ENCODE measurements around the gene POC1A.

The POC1A gene

DNA sequence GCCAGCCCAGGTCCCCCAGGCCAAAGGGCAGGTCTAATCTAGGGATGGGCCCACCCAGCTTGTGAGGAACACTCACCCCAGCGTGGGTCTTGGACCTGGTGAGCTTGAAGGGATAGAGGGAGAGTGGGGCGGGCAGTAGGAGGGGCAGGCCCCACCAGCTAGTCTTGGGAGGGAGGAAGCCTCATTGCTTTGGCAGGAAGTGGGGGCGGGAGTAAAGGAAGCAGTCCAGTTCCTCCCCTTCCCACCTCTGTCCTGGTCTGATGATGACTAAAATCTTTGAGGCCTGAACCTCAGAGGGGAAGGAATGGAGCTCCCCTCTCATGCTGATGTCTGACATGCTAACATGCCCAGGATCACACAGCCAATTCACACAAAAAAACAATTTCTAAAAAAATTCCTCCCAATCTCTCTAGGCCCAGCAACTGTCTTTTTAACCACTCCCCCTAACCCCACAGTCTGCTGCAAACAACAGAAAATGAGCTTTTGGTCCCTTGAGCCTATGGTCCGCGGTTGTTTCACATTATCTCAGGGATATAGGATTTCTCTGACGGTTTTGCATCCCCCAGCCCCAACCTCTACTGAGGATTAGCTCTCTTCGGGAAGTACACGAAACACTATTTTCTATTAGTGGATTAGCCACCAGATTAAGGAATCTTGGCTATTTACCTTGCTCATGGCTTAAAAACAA lies 67.1 kb downstream of the POC1A start:
- no peak for DNase-seq (ENCODE audit: low read depth in 3 of 3, low spot score in 1 of 3)

- DNase-seq (ENCODE audit: low read depth in 3 of 3, low spot score in 1 of 3): no peak
These were observed 67.8 kb downstream of the POC1A start for GRCh38 chr3:52086461-52086860.

- no peak for DNase-seq (ENCODE audit: low read depth in 3 of 3, low spot score in 1 of 3)
These were observed 68.4 kb downstream of the POC1A start for GRCh38 chr3:52085681-52086282.

- DNase-seq (ENCODE audit: low read depth in 3 of 3, low spot score in 1 of 3): no peak
These were observed 69.1 kb downstream of the POC1A start for GRCh38 chr3:52084954-52085680.

DNA sequence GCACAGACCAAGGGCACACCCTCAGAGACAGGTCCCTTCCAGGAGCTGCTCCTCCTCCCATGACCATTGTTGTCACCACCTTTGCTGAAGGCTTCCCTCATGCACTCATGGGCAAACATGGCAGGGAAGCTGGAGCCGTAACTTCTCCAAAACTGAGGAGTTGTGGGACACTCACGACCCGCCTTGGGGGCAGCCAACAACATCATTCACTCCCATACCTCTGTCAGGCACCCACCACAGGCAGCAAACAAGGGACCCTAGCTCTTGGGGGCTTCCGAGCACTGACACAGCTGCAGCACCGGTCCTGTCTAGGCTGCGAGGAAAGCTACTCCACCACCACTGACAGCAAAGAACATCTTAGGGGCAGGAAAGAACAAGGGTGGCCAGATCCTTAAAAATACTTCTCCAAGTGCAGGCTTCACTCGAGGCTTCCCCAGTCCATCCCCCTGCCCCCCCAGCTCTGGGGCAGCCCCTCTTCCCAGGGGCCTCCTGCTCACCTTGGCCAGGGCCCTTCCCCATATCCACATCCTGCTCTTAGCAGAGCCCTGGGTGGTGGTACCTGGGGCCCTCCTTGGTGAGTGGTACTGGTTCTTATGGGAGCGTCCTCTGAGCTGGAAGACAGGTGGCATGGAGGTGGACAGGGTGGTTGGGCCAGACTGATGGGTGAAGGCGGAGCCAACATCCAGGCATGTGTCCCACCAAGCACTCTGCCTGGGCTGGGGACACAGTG lies 69.8 kb downstream of the POC1A start:
- no peak for DNase-seq (ENCODE audit: low read depth in 3 of 3, low spot score in 1 of 3)

DNA sequence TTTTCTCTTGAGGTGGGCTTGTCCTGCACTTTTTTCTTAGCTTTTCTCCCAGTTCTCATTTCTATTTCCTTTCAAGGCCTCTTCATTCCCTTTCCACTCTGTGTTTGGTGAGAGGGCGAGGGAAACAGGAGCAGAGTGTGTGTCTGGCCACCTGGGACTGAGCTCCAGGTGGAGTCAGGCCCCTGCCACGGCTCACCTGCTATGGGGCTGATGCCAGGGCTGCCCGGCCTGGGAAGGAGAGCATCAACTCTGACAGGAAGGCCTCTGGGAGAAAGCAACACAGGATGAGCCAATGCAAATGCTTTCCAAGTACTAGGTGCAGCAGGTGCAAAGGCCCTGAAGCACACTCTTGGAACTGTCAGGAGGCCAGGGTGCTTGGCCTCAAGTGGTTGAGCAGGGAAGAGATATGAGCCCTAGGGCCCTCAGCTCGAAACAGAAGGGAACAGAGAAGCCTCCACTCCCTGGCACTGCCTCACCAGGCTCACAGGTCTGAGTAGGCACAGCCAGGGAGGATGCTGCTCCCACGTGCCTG lies 70.6 kb downstream of the POC1A start:
- no peak for DNase-seq (ENCODE audit: low read depth in 3 of 3, low spot score in 1 of 3)

- DNase-seq (ENCODE audit: low read depth in 3 of 3, low spot score in 1 of 3): no peak
These were observed 71.3 kb downstream of the POC1A start for GRCh38 chr3:52082951-52083350.

DNA sequence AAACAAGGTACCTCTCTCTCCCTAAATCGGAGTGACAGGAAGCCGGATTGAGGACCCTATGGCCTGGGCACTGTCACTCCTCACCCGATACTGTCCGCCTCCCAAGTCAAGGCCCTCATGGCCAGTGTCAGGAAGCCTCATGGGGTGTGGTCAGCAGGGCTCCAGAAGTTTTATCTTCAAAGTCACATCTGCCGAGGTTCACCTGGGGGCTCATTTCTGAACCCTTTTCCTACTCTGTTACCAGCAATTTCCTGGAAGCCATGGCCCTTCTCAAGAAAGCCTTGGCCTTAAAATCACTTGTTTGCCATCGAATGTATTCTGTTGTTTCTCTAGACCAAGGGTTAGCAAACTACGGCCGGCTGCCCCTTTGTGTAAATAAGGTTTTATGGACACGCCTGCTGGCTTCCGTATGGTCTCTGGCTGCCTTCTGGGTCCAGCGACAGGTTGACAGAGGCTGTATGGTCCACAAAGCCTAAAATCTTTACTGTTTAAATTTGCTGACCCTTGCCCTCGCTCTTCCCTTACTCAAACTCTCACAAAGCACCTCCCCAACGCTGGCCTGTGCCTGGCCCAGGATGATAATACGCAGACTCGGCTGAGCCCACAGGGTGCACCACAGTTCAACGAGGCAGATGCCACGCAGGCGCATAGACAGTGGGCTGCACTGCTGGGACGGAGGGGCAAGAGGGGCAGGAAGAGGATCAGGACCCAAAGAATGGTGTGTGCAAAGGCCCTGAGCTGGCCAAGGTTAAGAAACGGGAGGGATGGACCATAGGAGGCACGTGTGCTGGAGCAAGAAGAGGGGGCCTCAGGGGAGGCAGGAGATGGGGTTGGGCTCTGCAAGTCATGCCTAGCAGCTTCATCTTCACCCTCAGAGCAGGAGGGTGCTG lies 73.1 kb downstream of the POC1A start:
- no peak for DNase-seq (ENCODE audit: low read depth in 3 of 3, low spot score in 1 of 3)

DNA sequence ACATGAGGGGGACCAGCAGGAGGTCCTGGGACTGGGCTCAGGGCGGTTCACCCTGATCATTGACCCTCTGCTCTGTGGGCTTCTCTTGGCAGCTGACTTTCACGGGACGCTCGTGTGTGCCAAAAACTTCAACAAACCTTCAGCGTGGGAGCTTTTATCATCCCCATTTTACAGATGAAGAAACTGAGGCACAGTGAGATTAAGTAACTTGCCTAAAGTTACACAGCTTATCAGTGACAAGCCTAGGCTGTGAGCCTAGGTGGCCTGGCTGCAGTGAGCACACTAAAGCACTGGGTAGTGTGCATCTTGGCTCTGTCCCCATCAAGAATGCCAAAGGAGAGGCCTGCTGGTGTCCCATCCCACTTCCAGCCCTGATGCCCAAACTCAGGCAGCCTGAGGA lies 74.3 kb downstream of the POC1A start:
- no peak for DNase-seq (ENCODE audit: low read depth in 3 of 3, low spot score in 1 of 3)

DNA sequence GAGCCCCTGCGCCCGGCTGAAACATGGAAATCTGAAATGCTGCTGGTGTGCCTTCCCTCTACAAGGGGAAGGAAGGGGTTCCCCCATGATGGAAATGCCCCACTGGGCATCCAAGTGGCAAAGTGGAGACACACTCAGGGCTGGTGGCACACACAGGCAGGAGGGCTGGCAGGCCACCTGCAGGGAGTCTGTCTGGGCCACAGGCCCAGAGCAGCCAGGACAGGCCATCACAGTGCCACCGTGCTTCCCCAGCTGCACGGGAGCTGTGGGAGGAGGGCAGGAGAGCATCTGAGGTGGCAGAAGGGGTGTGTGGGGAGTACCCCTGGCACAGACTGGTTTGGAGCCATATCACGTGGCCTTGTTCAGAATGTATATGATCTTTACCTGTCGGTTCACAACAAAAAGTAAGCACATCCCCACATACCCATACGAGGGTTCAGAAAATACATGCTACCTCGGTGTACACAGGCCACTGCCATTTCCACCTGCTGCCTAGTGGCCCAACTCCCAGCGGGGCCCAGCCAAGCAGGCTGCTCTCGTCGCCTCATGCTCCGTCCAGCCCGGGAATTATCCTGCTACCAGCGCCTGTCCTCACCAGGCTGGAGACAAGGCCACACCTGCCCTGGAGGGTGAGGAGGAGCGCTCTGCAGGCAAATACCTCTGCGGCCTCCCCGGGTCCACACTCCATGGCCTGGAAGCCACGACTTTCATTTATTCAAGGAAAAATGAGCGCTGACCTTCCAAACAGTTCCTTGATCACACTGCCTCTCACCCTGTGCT lies 75.3 kb downstream of the POC1A start:
- no peak for DNase-seq (ENCODE audit: low read depth in 3 of 3, low spot score in 1 of 3)

GRCh38 chr3:52077925-52078324 lies 76.3 kb downstream of the POC1A start:
- DNase-seq (ENCODE audit: low read depth in 3 of 3, low spot score in 1 of 3): no peak

- no peak for DNase-seq (ENCODE audit: low read depth in 3 of 3, low spot score in 1 of 3)
These were observed 77.1 kb downstream of the POC1A start for GRCh38 chr3:52076896-52077780.

- no peak for DNase-seq (ENCODE audit: low read depth in 3 of 3, low spot score in 1 of 3)
These were observed 80.7 kb downstream of the POC1A start for GRCh38 chr3:52073490-52073889.

- no peak for DNase-seq (ENCODE audit: low read depth in 3 of 3, low spot score in 1 of 3)
These were observed 81.8 kb downstream of the POC1A start for GRCh38 chr3:52072471-52072870.

GRCh38 chr3:52072020-52072419 lies 82.2 kb downstream of the POC1A start:
- DNase-seq (ENCODE audit: low read depth in 3 of 3, low spot score in 1 of 3): no peak

DNA sequence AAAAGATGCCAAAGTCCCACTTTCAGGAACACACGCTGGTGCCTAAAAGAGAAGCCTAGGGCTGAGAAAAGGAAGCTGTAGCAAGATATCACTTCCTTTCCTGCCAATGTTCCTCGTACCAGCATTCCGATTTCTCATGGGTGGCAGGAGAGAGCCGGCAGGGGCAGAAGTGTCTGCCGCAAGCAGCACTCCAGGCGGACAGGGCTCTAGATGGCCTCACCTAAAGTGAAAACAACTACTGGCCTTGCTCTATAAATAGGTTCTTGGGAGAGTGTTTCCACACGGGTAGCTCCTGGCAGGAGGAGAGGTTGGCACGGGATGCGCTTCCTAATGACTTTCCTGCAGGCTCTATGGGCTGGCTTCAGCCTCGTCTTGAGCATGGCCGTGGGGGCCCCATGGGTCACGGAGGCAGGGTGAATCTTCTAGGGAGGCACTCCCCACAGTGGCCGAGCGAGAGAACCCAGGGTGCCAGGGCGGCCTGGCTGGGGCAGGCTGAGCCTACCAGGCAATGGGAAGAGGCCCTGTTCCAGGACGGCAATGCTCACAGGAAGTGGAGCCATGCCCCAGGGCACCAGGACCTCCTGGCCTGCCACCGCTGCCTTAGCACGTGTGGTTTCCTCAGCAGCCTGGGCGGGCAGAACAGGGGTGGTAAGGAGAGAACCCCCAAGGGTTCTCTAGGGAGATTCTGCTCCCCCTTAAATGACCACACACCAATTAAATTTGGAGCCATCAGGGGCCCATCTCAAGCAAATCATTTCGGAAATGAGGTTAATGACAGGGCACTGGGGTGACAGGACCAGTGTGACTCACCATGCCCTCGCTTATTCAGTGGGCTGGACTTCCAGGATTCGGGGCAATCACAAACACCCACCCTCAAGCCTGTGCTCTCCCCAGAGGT lies 83.2 kb downstream of the POC1A start:
- no peak for DNase-seq (ENCODE audit: low read depth in 3 of 3, low spot score in 1 of 3)

DNA sequence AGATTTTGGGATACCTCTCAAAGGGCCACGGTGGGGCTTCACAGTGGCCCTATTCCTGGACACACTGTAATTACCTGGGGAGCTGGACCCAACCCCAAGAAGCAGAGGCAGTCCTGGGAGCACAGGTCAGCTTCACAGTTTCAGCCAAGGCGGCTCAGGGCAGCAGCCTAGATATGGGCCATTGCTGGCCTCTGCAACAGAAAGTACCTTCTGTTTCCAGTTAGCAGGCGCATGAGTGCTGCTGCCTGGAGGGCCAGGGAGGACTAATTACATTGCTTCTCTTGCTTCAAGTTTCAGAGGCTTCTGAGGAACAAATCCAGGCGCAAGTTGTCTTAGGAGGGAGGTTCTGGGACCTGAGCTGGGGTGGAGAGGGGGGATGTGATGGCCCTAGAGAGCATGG lies 84.4 kb downstream of the POC1A start:
- DNase-seq (ENCODE audit: low read depth in 3 of 3, low spot score in 1 of 3): no peak

DNA sequence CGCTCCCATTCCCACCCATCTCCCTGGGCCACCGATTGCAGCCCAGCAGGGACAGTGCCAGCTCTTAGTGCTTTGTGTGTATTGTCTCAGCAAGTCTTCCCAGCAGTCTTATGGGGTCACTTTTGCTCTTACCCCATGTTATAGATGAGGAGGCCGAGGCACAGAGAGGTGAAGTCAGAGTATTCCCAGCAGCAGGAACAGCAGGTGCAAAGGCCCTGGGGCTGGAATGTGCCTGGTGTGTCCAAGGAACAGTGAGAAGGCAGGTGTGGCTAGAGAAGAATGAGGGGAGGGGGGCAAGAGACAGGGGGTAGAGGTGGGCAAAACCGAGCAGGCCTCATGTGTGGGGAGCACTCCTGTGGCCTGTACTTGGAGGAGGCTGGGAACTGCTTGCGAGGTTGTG lies 85.1 kb downstream of the POC1A start:
- no peak for DNase-seq (ENCODE audit: low read depth in 3 of 3, low spot score in 1 of 3)

Data from stimulated activated CD4-positive, alpha-beta T cell treated with anti-CD3 and anti-CD28 coated beads, TNF-alpha, amount 100 ng/mL, for 1 hour (primary cell).